ENCODE results near the gene HS1BP3. TPM values are rescaled to one million over a fixed set of nuclear protein-coding genes. Genes with fewer than 3 reads are reported as not detected.

The HS1BP3 gene
- total and polyA plus RNA-seq, 2 of the 13 experiments (the other 11 are each of a cell fraction or from before 2014, with no cell fraction given): 15.2 to 22.0 TPM

DNA sequence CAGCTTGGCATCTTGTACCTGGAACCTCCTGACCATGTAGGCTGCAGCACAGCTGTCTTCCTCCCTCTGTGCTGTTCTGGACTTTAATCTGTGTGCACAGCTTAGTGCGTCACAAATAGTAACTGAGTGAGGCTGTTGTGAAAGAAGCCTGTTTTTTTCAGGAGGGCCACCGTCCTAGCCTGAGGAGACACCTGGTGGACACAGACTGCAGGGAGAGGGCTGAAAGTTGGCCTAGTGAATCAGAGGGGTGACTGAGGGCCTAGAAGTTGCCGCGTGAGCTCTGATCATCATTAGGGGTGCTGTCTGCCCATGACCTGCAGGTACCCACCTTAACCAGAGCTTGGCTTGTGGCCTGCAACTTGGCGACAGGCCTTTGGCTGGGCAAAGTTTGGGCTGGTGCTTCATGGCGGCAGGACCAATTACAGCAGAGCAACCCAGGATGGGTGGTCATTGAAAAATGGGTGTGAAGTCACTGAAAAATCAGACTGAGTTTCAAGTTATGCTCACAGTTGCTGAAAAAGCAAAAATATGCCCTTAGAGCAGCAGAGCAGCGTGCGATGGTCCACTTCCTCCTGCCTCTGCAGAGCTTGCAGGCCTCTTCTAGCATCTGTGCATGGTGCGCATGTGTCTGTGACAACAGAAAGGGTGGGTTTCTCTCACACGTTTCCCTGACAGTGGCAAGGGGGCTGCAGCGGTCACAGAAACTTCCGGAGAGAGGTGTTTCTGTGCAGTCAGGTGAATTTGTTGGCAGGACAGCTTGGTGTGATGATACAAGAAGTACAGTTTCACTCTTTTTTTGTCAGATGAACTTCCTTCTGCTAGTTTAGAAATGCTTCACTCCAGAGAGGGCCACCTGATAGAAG, 25.7 kb upstream of the HS1BP3 start (continued):
- peak; percentile 67; the same call in 1 of the 3 replicates for TF ChIP-seq MXI1 (IDR thresholded peaks at IDR 0.05; ENCODE audit: borderline replicate concordance, low read depth, low read length)
- 0 out of 2 replicates have a peak, but pooled peaks have one; percentile 25 for TF ChIP-seq AHR (CRISPR knock-in tag; IDR thresholded peaks at IDR 0.05)
- no peak for TF ChIP-seq ZNF816 (CRISPR knock-in tag; IDR thresholded peaks at IDR 0.05; ENCODE audit: borderline replicate concordance)
- peak; percentile 92 for TF ChIP-seq TEAD3 (CRISPR knock-in tag; optimal IDR thresholded peaks at IDR 0.05; ENCODE audit: borderline replicate concordance)
- TF ChIP-seq SP2 (CRISPR knock-in tag; IDR thresholded peaks at IDR 0.05): 0 out of 2 replicates have a peak, but pooled peaks have one; percentile 13
- TF ChIP-seq ZNF616 (CRISPR knock-in tag; IDR thresholded peaks at IDR 0.05; ENCODE audit: low read depth): no peak
- 0 out of 2 replicates have a peak, but pooled peaks have one; percentile 24 for TF ChIP-seq ZFP37 (CRISPR knock-in tag; IDR thresholded peaks at IDR 0.05; ENCODE audit: borderline replicate concordance)
- no peak for TF ChIP-seq HNRNPL (IDR thresholded peaks at IDR 0.05; ENCODE audit: low read depth, low read length)
- TF ChIP-seq ZNF792 (CRISPR knock-in tag; IDR thresholded peaks at IDR 0.05): peak; percentile 98
- TF ChIP-seq ZNF460 (CRISPR knock-in tag; IDR thresholded peaks at IDR 0.05; ENCODE audit: borderline replicate concordance): no peak
- no peak for TF ChIP-seq ZNF713 (CRISPR knock-in tag; IDR thresholded peaks at IDR 0.05)
- peak; percentile 50 for TF ChIP-seq ZNF263 (CRISPR knock-in tag; IDR thresholded peaks at IDR 0.05)
- TF ChIP-seq SKI (IDR thresholded peaks at IDR 0.05; ENCODE audit: partially characterized antibody): peak; percentile 69
- TF ChIP-seq TBL1XR1 (IDR thresholded peaks at IDR 0.05; ENCODE audit: borderline replicate concordance, low read length, partially characterized antibody): peak; percentile 71
- TF ChIP-seq ZNF558 (CRISPR knock-in tag; IDR thresholded peaks at IDR 0.05; ENCODE audit: borderline replicate concordance): no peak
- TF ChIP-seq FOXJ3 (CRISPR knock-in tag; IDR thresholded peaks at IDR 0.05; ENCODE audit: borderline replicate concordance): peak; percentile 94
- TF ChIP-seq, protein P1, sequence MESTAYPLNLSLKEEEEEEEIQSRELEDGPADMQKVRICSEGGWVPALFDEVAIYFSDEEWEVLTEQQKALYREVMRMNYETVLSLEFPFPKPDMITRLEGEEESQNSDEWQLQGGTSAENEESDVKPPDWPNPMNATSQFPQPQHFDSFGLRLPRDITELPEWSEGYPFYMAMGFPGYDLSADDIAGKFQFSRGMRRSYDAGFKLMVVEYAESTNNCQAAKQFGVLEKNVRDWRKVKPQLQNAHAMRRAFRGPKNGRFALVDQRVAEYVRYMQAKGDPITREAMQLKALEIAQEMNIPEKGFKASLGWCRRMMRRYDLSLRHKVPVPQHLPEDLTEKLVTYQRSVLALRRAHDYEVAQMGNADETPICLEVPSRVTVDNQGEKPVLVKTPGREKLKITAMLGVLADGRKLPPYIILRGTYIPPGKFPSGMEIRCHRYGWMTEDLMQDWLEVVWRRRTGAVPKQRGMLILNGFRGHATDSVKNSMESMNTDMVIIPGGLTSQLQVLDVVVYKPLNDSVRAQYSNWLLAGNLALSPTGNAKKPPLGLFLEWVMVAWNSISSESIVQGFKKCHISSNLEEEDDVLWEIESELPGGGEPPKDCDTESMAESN (CRISPR knock-in tag; conservative IDR thresholded peaks at IDR 0.05): peak; percentile 74; the same call in 1 of the 2 replicates
- no peak for TF ChIP-seq SP1 (IDR thresholded peaks at IDR 0.05)
- peak; percentile 65 for TF ChIP-seq SP1 (CRISPR knock-in tag; IDR thresholded peaks at IDR 0.05)
- TF ChIP-seq SALL2 (CRISPR knock-in tag; IDR thresholded peaks at IDR 0.05): peak; percentile 37; the same call in 1 of the 2 replicates
- TF ChIP-seq, protein P2, sequence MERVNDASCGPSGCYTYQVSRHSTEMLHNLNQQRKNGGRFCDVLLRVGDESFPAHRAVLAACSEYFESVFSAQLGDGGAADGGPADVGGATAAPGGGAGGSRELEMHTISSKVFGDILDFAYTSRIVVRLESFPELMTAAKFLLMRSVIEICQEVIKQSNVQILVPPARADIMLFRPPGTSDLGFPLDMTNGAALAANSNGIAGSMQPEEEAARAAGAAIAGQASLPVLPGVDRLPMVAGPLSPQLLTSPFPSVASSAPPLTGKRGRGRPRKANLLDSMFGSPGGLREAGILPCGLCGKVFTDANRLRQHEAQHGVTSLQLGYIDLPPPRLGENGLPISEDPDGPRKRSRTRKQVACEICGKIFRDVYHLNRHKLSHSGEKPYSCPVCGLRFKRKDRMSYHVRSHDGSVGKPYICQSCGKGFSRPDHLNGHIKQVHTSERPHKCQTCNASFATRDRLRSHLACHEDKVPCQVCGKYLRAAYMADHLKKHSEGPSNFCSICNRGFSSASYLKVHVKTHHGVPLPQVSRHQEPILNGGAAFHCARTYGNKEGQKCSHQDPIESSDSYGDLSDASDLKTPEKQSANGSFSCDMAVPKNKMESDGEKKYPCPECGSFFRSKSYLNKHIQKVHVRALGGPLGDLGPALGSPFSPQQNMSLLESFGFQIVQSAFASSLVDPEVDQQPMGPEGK (CRISPR knock-in tag; IDR thresholded peaks at IDR 0.05): peak; percentile 91
- TF ChIP-seq EED (CRISPR knock-in tag; IDR thresholded peaks at IDR 0.05): peak; percentile 27; the same call in 1 of the 2 replicates
- no peak for TF ChIP-seq NPAS2 (CRISPR knock-in tag; IDR thresholded peaks at IDR 0.05; ENCODE audit: borderline replicate concordance)
- TF ChIP-seq SP4 (CRISPR knock-in tag; IDR thresholded peaks at IDR 0.05): peak; percentile 68; the same call in 1 of the 2 replicates
- TF ChIP-seq ZNF790 (CRISPR knock-in tag; IDR thresholded peaks at IDR 0.05; ENCODE audit: borderline replicate concordance): no peak
- TF ChIP-seq GTF3A (CRISPR knock-in tag; conservative IDR thresholded peaks at IDR 0.05): no peak
- TF ChIP-seq HDAC2 (CRISPR knock-in tag; IDR thresholded peaks at IDR 0.05): peak; percentile 94; the same call in 1 of the 2 replicates

All from HepG2 (cell line).